IMR-90 (cell line): ENCODE results near the gene GPC5. TPM values are rescaled to one million over a fixed set of nuclear protein-coding genes. Genes with fewer than 3 reads are reported as not detected.

ENCODE experiments used
- ATAC-seq: fragments of 200-7000 bp; cut with Tn5 transposase; 2 replicates; pipeline ENCODE4 v1.9.1; 2020; ENCODE audit warnings: low read depth, mild to moderate bottlenecking, moderate library complexity
- BruUV-seq: library from RNA; stranded (reverse); fragments of 400-500 nt; replicated peaks from 2 replicates; lab custom pipeline; 2021; lab: Mats Ljungman, UMichigan
- CTCF ChIA-PET: fragments of 300-600 bp; formaldehyde crosslinking; extraction: SDS; loops from one replicate; lab custom pipeline; 2021; ENCODE audit warnings: antibody characterized with exemption; lab: Yijun Ruan, JAX
- POLR2A ChIA-PET: fragments of 300-600 bp; sonication (Branson Sonifier 250); formaldehyde crosslinking; loops from one replicate; lab custom pipeline; 2022; ENCODE audit warnings: antibody characterized with exemption; ENCODE audit not compliant: unreplicated experiment; lab: Charles Lee
- DNase-seq: peaks from one replicate; pipeline ENCODE4 v3.0.0; 2013
- H2AFZ ChIP-seq: replicated peaks from 2 replicates; pipeline ENCODE3; 2013; ENCODE audit warnings: low read length, mild to moderate bottlenecking; ENCODE audit not compliant: poor library complexity
- H2AK5ac ChIP-seq: 2 replicates; pipeline ENCODE4 v1.6.1; 2013; ENCODE audit warnings: low read depth, low read length, inconsistent platforms
- H2AK9ac ChIP-seq: replicated peaks from 2 replicates; pipeline ENCODE3; 2013; ENCODE audit warnings: mild to moderate bottlenecking, low read depth, low read length, moderate library complexity; ENCODE audit not compliant: poor library complexity
- H2BK120ac ChIP-seq: 2 replicates; pipeline ENCODE4 v1.6.1; 2013; ENCODE audit warnings: low read depth, low read length, inconsistent platforms
- H2BK15ac ChIP-seq: 3 replicates; pipeline ENCODE4 v1.6.1; 2013; ENCODE audit warnings: low read depth, low read length, inconsistent platforms
- H2BK20ac ChIP-seq: 2 replicates; pipeline ENCODE4 v1.6.1; 2013; ENCODE audit warnings: low read depth, mild to moderate bottlenecking, inconsistent platforms, low read length, moderate library complexity
- H2BK5ac ChIP-seq: 2 replicates; pipeline ENCODE4 v1.6.1; 2013; ENCODE audit warnings: mild to moderate bottlenecking, low read depth, low read length, inconsistent platforms; ENCODE audit not compliant: poor library complexity, severe bottlenecking
- H3K14ac ChIP-seq: replicated peaks from 2 replicates; pipeline ENCODE4 v1.6.1; 2013; ENCODE audit warnings: low read depth, low read length, inconsistent platforms
- H3K18ac ChIP-seq: 2 replicates; pipeline ENCODE4 v1.6.1; 2013; ENCODE audit warnings: low read depth, low read length, control low read depth
- H3K23ac ChIP-seq: 2 replicates; pipeline ENCODE4 v1.6.1; 2013; ENCODE audit warnings: low read depth, low read length, inconsistent platforms
- H3K27ac ChIP-seq: 2 replicates; pipeline ENCODE4 v1.5.1; 2013; ENCODE audit warnings: mild to moderate bottlenecking, control low read depth, low read length; ENCODE audit not compliant: insufficient read depth
- H3K27me3 ChIP-seq: 2 replicates; pipeline ENCODE4 v1.6.1; 2013; ENCODE audit warnings: low read length; ENCODE audit not compliant: control insufficient read depth, insufficient read depth
- H3K36me3 ChIP-seq: 2 replicates; pipeline ENCODE4 v1.6.1; 2013; ENCODE audit warnings: low read length, mixed read lengths; ENCODE audit not compliant: control insufficient read depth, insufficient read depth
- H3K4ac ChIP-seq: 2 replicates; pipeline ENCODE4 v1.6.1; 2013; ENCODE audit warnings: low read depth, low read length, inconsistent platforms
- H3K4me1 ChIP-seq: 2 replicates; pipeline ENCODE4 v1.6.1; 2013; ENCODE audit warnings: low read length, mixed read lengths; ENCODE audit not compliant: control insufficient read depth, insufficient read depth
- H3K4me2 ChIP-seq: 2 replicates; pipeline ENCODE4 v1.6.1; 2013; ENCODE audit warnings: low read depth, mild to moderate bottlenecking, control low read depth, low read length, moderate library complexity
- H3K4me3 ChIP-seq: 2 replicates; pipeline ENCODE4 v1.5.1; 2013; ENCODE audit warnings: low read depth, mild to moderate bottlenecking, control low read depth, low read length, moderate library complexity; ENCODE audit not compliant: insufficient read depth
- H3K56ac ChIP-seq: 2 replicates; pipeline ENCODE4 v1.6.1; 2013; ENCODE audit warnings: low read length, inconsistent platforms; ENCODE audit not compliant: insufficient read depth; ENCODE audit errors: extremely low read depth
- H3K79me1 ChIP-seq, 2 experiments: 2 replicates each; pipeline ENCODE4 v1.6.1; 2013; ENCODE audit warnings: low read length in 2 of 2, inconsistent platforms in 1 of 2, low read depth in 1 of 2
- H3K9ac ChIP-seq: 2 replicates; pipeline ENCODE4 v1.6.1; 2013; ENCODE audit warnings: low read depth, low read length, control low read depth
- H3K9me1 ChIP-seq: 2 replicates; pipeline ENCODE4 v1.6.1; 2013; ENCODE audit warnings: low read length, inconsistent platforms; ENCODE audit not compliant: insufficient read depth
- H3K9me3 ChIP-seq: 2 replicates; pipeline ENCODE4 v1.6.1; 2013; ENCODE audit warnings: low read length; ENCODE audit not compliant: control insufficient read depth, insufficient read depth
- H4K20me1 ChIP-seq: 2 replicates; pipeline ENCODE4 v1.6.1; 2013; ENCODE audit warnings: low read length, inconsistent platforms; ENCODE audit not compliant: insufficient read depth
- H4K5ac ChIP-seq: 2 replicates; pipeline ENCODE4 v1.6.1; 2013; ENCODE audit warnings: mild to moderate bottlenecking, low read depth, low read length, control low read depth
- H4K8ac ChIP-seq, 2 experiments: 2 replicates each; pipeline ENCODE4 v1.6.1; 2013; ENCODE audit warnings: low read depth in 2 of 2, low read length in 2 of 2, control low read depth in 1 of 2, inconsistent platforms in 1 of 2
- H4K91ac ChIP-seq: 2 replicates; pipeline ENCODE4 v1.6.1; 2013; ENCODE audit warnings: low read depth, low read length, inconsistent platforms; ENCODE audit not compliant: insufficient read depth
- BHLHE40 ChIP-seq: fragments of 150-350 bp; IDR thresholded peaks from 2 replicates; pipeline ENCODE4 v1.6.1; 2016; ENCODE audit warnings: mild to moderate bottlenecking, low read depth, low read length
- CEBPB ChIP-seq: IDR thresholded peaks from 2 replicates; pipeline ENCODE4 v1.6.1; 2012; ENCODE audit warnings: low read depth, low read length, improper control_type of control experiment
- CHD1 ChIP-seq: IDR thresholded peaks from 2 replicates; pipeline ENCODE4 v1.6.1; 2012; ENCODE audit warnings: low read depth, low read length, improper control_type of control experiment
- CTCF ChIP-seq: conservative IDR thresholded peaks from 2 replicates; pipeline ENCODE4 v1.5.1; 2012; ENCODE audit warnings: mild to moderate bottlenecking, low read depth, low read length, improper control_type of control experiment
- FOS ChIP-seq: fragments of 150-350 bp; IDR thresholded peaks from 2 replicates; pipeline ENCODE4 v1.6.1; 2016; ENCODE audit warnings: low read depth, low read length
- MAFK ChIP-seq: IDR thresholded peaks from 2 replicates; pipeline ENCODE4 v1.6.1; 2012; ENCODE audit warnings: low read depth, low read length, improper control_type of control experiment
- MAZ ChIP-seq: IDR thresholded peaks from 2 replicates; pipeline ENCODE4 v1.6.1; 2012; ENCODE audit warnings: low read depth, mild to moderate bottlenecking, low read length, improper control_type of control experiment, moderate library complexity, borderline replicate concordance
- MXI1 ChIP-seq: IDR thresholded peaks from 2 replicates; pipeline ENCODE4 v1.6.1; 2012; ENCODE audit warnings: low read depth, mild to moderate bottlenecking, low read length, moderate library complexity, borderline replicate concordance
- NFE2L2 ChIP-seq: fragments of 150-350 bp; IDR thresholded peaks from 2 replicates; pipeline ENCODE4 v1.6.1; 2016; ENCODE audit warnings: low read depth, mild to moderate bottlenecking, low read length
- POLR2A ChIP-seq: IDR thresholded peaks from 2 replicates; pipeline ENCODE4 v1.6.1; 2012; ENCODE audit warnings: mild to moderate bottlenecking, low read depth, low read length
- RAD21 ChIP-seq: IDR thresholded peaks from 2 replicates; pipeline ENCODE4 v1.6.1; 2012; ENCODE audit warnings: low read length, improper control_type of control experiment
- RCOR1 ChIP-seq: IDR thresholded peaks from 2 replicates; pipeline ENCODE4 v1.6.1; 2012; ENCODE audit warnings: mild to moderate bottlenecking, low read length, improper control_type of control experiment; ENCODE audit not compliant: insufficient replicate concordance
- RFX5 ChIP-seq: IDR thresholded peaks from 2 replicates; pipeline ENCODE4 v1.8.0; 2012; ENCODE audit warnings: low read depth, mild to moderate bottlenecking, low read length, moderate library complexity
- SMC3 ChIP-seq: fragments of 150-350 bp; IDR thresholded peaks from 2 replicates; pipeline ENCODE4 v1.6.1; 2016; ENCODE audit warnings: low read depth, mild to moderate bottlenecking, antibody characterized with exemption, low read length, moderate library complexity
- dilution Hi-C: fragments of 300-500 bp; cut with HindIII; formaldehyde crosslinking; loops from one replicate; pipeline ENCODE4 v1.14.3; 2018; ENCODE audit warnings: low sequenced_read_pairs; ENCODE audit not compliant: unreplicated experiment
- in situ Hi-C: fragments of 300-500 bp; cut with MboI; formaldehyde crosslinking; loops from 3 replicates; pipeline ENCODE4 v1.14.3; 2019; ENCODE audit warnings: low sequenced_read_pairs, inconsistent platforms, mixed read lengths
- intact Hi-C: fragments of 100-400 bp; cut with micrococcal nuclease; formaldehyde crosslinking; loops from 2 replicates; pipeline ENCODE4 v1.10.0; 2022
- polyA plus RNA-seq, 3 experiments: library from polyadenylated mRNA; depleted of rRNA; stranded (reverse); fragments of >200 nt; gene quantifications; 2 replicates each; pipeline ENCODE4 v1.2.3, GENCODE V29; 2012; ENCODE audit warnings: low replicate concordance in 1 of 3
- total RNA-seq: library from RNA; depleted of rRNA; stranded (reverse); fragments of >200 nt; gene quantifications from 2 replicates; pipeline ENCODE4 v1.2.3, GENCODE V29; 2012
- TF ChIP-seq, protein P1 (sequence below): fragments of 150-350 bp; IDR thresholded peaks from 2 replicates; pipeline ENCODE4 v1.6.1; 2016; ENCODE audit warnings: low read depth, mild to moderate bottlenecking, low read length, moderate library complexity, borderline replicate concordance
- TF ChIP-seq, protein P2 (sequence below): fragments of 150-350 bp; IDR thresholded peaks from 2 replicates; pipeline ENCODE4 v1.6.1; 2017; ENCODE audit warnings: mild to moderate bottlenecking, antibody characterized with exemption, low read length, low read depth

GPC5 gene
- total and polyA plus RNA-seq, 2 of the 4 experiments (the other 2 are of a cell fraction) = 0.94 to 1.8 TPM

GRCh38 chr13:92694047-92694446 is 1295.6 kb downstream of the GPC5 start:
- ChIA-PET CTCF (interaction anchor here (0.6 kb wide), 1 partner anchor 515 kb away, joined by 3 read pairs; no protein-coding TSS in a partner anchor), POLR2A (no interaction called here)
- Histone ChIP-seq H3K4me2 (no peak overlapping the region), H3K4me3 (no peak overlapping the region), H3K27ac (no peak overlapping the region), H3K9me1 (no peaks in the 10 kb centered on the region), H2BK120ac (no peak overlapping the region), H3K56ac (no peak overlapping the region), H4K91ac (no peak overlapping the region), H3K4me1 (no peaks in the 10 kb centered on the region), H3K4ac (no peak overlapping the region), H3K14ac (no peak overlapping the region), H2AFZ (no peak overlapping the region), H2BK15ac (no peak overlapping the region), H2BK20ac (no peak overlapping the region), H4K5ac (no peak overlapping the region), H2AK9ac (no peak overlapping the region), H2BK5ac (no peak overlapping the region), H3K23ac (no peak overlapping the region), H4K20me1 (no peaks in the 10 kb centered on the region), H3K9me3 (no peaks in the 10 kb centered on the region; the same call in 1 of the 2 replicates), H3K36me3 (no peaks in the 10 kb centered on the region), H3K27me3 (no peaks in the 10 kb centered on the region), H4K8ac (no peak overlapping the region), H2AK5ac (no peak overlapping the region), H3K79me1 (no peaks in the 10 kb centered on the region), H3K18ac (no peak overlapping the region), H3K9ac (no peak overlapping the region)
- no peak for ATAC-seq
- no TSS peak for BruUV-seq
- no peak for DNase-seq
- in situ Hi-C loops (no loop called here), dilution Hi-C loops (no loop called here), intact Hi-C loops (no loop called here)
- TF ChIP-seq, protein P1, sequence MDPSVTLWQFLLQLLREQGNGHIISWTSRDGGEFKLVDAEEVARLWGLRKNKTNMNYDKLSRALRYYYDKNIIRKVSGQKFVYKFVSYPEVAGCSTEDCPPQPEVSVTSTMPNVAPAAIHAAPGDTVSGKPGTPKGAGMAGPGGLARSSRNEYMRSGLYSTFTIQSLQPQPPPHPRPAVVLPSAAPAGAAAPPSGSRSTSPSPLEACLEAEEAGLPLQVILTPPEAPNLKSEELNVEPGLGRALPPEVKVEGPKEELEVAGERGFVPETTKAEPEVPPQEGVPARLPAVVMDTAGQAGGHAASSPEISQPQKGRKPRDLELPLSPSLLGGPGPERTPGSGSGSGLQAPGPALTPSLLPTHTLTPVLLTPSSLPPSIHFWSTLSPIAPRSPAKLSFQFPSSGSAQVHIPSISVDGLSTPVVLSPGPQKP = no peak
- TF ChIP-seq CTCF (no peak), CHD1 (no peak), RAD21 (no peak), FOS (no peak), MAZ (no peak), RFX5 (no peak), RCOR1 (no peak), CEBPB (no peak), SMC3 (no peak), MAFK (no peak), MXI1 (no peak), BHLHE40 (no peak), NFE2L2 (no peak), POLR2A (no peak)
- TF ChIP-seq, protein P2, sequence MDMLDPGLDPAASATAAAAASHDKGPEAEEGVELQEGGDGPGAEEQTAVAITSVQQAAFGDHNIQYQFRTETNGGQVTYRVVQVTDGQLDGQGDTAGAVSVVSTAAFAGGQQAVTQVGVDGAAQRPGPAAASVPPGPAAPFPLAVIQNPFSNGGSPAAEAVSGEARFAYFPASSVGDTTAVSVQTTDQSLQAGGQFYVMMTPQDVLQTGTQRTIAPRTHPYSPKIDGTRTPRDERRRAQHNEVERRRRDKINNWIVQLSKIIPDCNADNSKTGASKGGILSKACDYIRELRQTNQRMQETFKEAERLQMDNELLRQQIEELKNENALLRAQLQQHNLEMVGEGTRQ = no peak
